ENCODE data around the gene GATAD2A.
A peak's percentile ranks its signal among the peaks of the same experiment; 100 is the strongest.

The GATAD2A gene

GRCh38 chr19:19490214-19490968 lies 84.9 kb downstream of the GATAD2A start:
- peak; percentile 89 for DNase-seq

GRCh38 chr19:19491321-19492025 lies 86.0 kb downstream of the GATAD2A start:
- no peak for DNase-seq

- no peak for DNase-seq
Observed at GRCh38 chr19:19492026-19492610, 86.6 kb downstream of the GATAD2A start.

- no peak for DNase-seq
Observed at GRCh38 chr19:19493841-19494546, 88.5 kb downstream of the GATAD2A start.

GRCh38 chr19:19495614-19496603 lies 90.4 kb downstream of the GATAD2A start:
- DNase-seq = no peak

GRCh38 chr19:19498255-19498991 lies 92.9 kb downstream of the GATAD2A start:
- no peak for DNase-seq

- no peak for DNase-seq
Observed at GRCh38 chr19:19499272-19499995, 94.0 kb downstream of the GATAD2A start.

GRCh38 chr19:19500975-19501644 lies 95.6 kb downstream of the GATAD2A start:
- DNase-seq = no peak

GRCh38 chr19:19501798-19502197 lies 96.3 kb downstream of the GATAD2A start:
- no peak for DNase-seq

- DNase-seq = no peak
Observed at GRCh38 chr19:19502281-19502680, 96.8 kb downstream of the GATAD2A start.

GRCh38 chr19:19502808-19503602 lies 97.5 kb downstream of the GATAD2A start:
- DNase-seq = no peak

GRCh38 chr19:19504754-19505668 lies 99.5 kb downstream of the GATAD2A start:
- DNase-seq = no peak

GRCh38 chr19:19505669-19506326 lies 100.3 kb downstream of the GATAD2A start:
- DNase-seq = no peak

- no peak for DNase-seq
Observed at GRCh38 chr19:19506592-19506991, 101.1 kb downstream of the GATAD2A start.

GRCh38 chr19:19507354-19507753 lies 101.9 kb downstream of the GATAD2A start:
- no peak for DNase-seq

GRCh38 chr19:19508217-19508616 lies 102.7 kb downstream of the GATAD2A start:
- DNase-seq = no peak

- DNase-seq = no peak
Observed at GRCh38 chr19:19510432-19510831, 105.0 kb downstream of the GATAD2A start.

- no peak for DNase-seq
Observed at GRCh38 chr19:19513682-19514081, 108.2 kb downstream of the GATAD2A start.

Data from CD4-positive, alpha-beta T cell treated with Interleukin-12 subunit alpha and Interleukin-12 subunit beta, for 1 hour (primary cell).